CD4-positive, alpha-beta T cell treated with Interleukin-6 for 4 hours (primary cell): ENCODE measurements around the gene CAMSAP1.

Source experiments
- DNase-seq: peaks from one replicate; pipeline ENCODE4 v3.0.0-alpha.2; 2020; ENCODE audit warnings: mixed read lengths

CAMSAP1 gene

GRCh38 chr9:135877791-135878527 is 29.4 kb downstream of the CAMSAP1 start:
- DNase-seq: no peak

- no peak for DNase-seq
Observed at GRCh38 chr9:135876936-135877335, 30.4 kb downstream of the CAMSAP1 start.

GRCh38 chr9:135874859-135875258 is 32.5 kb downstream of the CAMSAP1 start:
- DNase-seq: no peak

- DNase-seq: no peak
Observed at GRCh38 chr9:135869909-135870308, 37.4 kb downstream of the CAMSAP1 start.

- no peak for DNase-seq
Observed at GRCh38 chr9:135865531-135865930, 41.8 kb downstream of the CAMSAP1 start.

GRCh38 chr9:135864447-135865049 is 42.8 kb downstream of the CAMSAP1 start:
- DNase-seq: peak; percentile 78

- no peak for DNase-seq
Observed at GRCh38 chr9:135862809-135863208, 44.5 kb downstream of the CAMSAP1 start.

GRCh38 chr9:135858491-135859185 is 48.7 kb downstream of the CAMSAP1 start:
- no peak for DNase-seq

GRCh38 chr9:135857843-135858242 is 49.5 kb downstream of the CAMSAP1 start:
- no peak for DNase-seq

GRCh38 chr9:135857371-135857786 is 50.0 kb downstream of the CAMSAP1 start:
- no peak for DNase-seq

- DNase-seq: no peak
Observed at GRCh38 chr9:135851748-135852147, 55.6 kb downstream of the CAMSAP1 start.

GRCh38 chr9:135850737-135851136 is 56.6 kb downstream of the CAMSAP1 start:
- DNase-seq: no peak

GRCh38 chr9:135849181-135849580 is 58.2 kb downstream of the CAMSAP1 start:
- no peak for DNase-seq

GRCh38 chr9:135848341-135849047 is 58.9 kb downstream of the CAMSAP1 start:
- no peak for DNase-seq

- no peak for DNase-seq
Observed at GRCh38 chr9:135847833-135848232, 59.5 kb downstream of the CAMSAP1 start.

GRCh38 chr9:135840539-135840938 is 66.8 kb downstream of the CAMSAP1 start:
- no peak for DNase-seq

- DNase-seq: no peak
Observed at GRCh38 chr9:135840107-135840506, 67.2 kb downstream of the CAMSAP1 start.

GRCh38 chr9:135839516-135839915 is 67.8 kb downstream of the CAMSAP1 start:
- no peak for DNase-seq

- no peak for DNase-seq
Observed at GRCh38 chr9:135835131-135835530, 72.2 kb downstream of the CAMSAP1 start.

GRCh38 chr9:135833864-135834263 is 73.5 kb downstream of the CAMSAP1 start:
- DNase-seq: no peak

GRCh38 chr9:135830496-135830895 is 76.8 kb downstream of the CAMSAP1 start:
- DNase-seq: no peak

- no peak for DNase-seq
Observed at GRCh38 chr9:135828656-135829055, 78.7 kb downstream of the CAMSAP1 start.

- no peak for DNase-seq
Observed at GRCh38 chr9:135827866-135828580, 79.3 kb downstream of the CAMSAP1 start.
